ENCODE measurements around the gene PALMD.

The PALMD gene

GRCh38 chr1:99635664-99636063, 10.2 kb upstream of the PALMD start:
- DNase-seq (ENCODE audit: low read depth), result no peak
- TF ChIP-seq CTCF (conservative IDR thresholded peaks at IDR 0.05; ENCODE audit: low read length), result no peak

GRCh38 chr1:99636647-99637175, 9.2 kb upstream of the PALMD start:
- DNase-seq (ENCODE audit: low read depth), result no peak

More at GRCh38 chr1:99635664-99636063, 10.2 kb upstream of the PALMD start:
- no peak overlapping the region for H3K4me3 ChIP-seq (ENCODE audit: low read length)

GRCh38 chr1:99638853-99639252, 7.1 kb upstream of the PALMD start:
- DNase-seq (ENCODE audit: low read depth), result no peak
- no peak for TF ChIP-seq CTCF (conservative IDR thresholded peaks at IDR 0.05; ENCODE audit: low read length)
- H3K4me3 ChIP-seq (ENCODE audit: low read length), result no peak overlapping the region

More at GRCh38 chr1:99636647-99637175, 9.2 kb upstream of the PALMD start:
- no peak for TF ChIP-seq CTCF (conservative IDR thresholded peaks at IDR 0.05; ENCODE audit: low read length)
- no peak overlapping the region for H3K4me3 ChIP-seq (ENCODE audit: low read length)

GRCh38 chr1:99639408-99639807, 6.5 kb upstream of the PALMD start:
- H3K4me3 ChIP-seq (ENCODE audit: low read length), result no peak overlapping the region
- no peak for DNase-seq (ENCODE audit: low read depth)
- no peak for TF ChIP-seq CTCF (conservative IDR thresholded peaks at IDR 0.05; ENCODE audit: low read length)

- no peak for TF ChIP-seq CTCF (conservative IDR thresholded peaks at IDR 0.05; ENCODE audit: low read length)
- no peak overlapping the region for H3K4me3 ChIP-seq (ENCODE audit: low read length)
- DNase-seq (ENCODE audit: low read depth), result no peak
Measured at GRCh38 chr1:99639945-99640344, 6.0 kb upstream of the PALMD start.

GRCh38 chr1:99640672-99641071, 5.2 kb upstream of the PALMD start:
- TF ChIP-seq CTCF (conservative IDR thresholded peaks at IDR 0.05; ENCODE audit: low read length), result no peak
- no peak overlapping the region for H3K4me3 ChIP-seq (ENCODE audit: low read length)
- no peak for DNase-seq (ENCODE audit: low read depth)

GRCh38 chr1:99641558-99641957, 4.4 kb upstream of the PALMD start:
- no peak for DNase-seq (ENCODE audit: low read depth)
- TF ChIP-seq CTCF (conservative IDR thresholded peaks at IDR 0.05; ENCODE audit: low read length), result no peak
- no peak overlapping the region for H3K4me3 ChIP-seq (ENCODE audit: low read length)

Data from AG10803 (cell line).